Stimulated activated CD8-positive, alpha-beta memory T cell treated with anti-CD3 and anti-CD28 coated beads, Interleukin-12 subunit alpha, Interleukin-12 subunit beta, amount 100 ng/mL, for 4 hours (primary cell): ENCODE measurements around the gene TMED4.

ENCODE experiments used
- DNase-seq: peaks from one replicate; pipeline ENCODE4 v3.0.0-alpha.2; 2020; ENCODE audit warnings: low read depth

Gene TMED4

GRCh38 chr7:44539669-44540506 lies 42.1 kb downstream of the TMED4 start:
- DNase-seq: no peak

GRCh38 chr7:44538798-44539668 lies 43.0 kb downstream of the TMED4 start:
- no peak for DNase-seq

DNA sequence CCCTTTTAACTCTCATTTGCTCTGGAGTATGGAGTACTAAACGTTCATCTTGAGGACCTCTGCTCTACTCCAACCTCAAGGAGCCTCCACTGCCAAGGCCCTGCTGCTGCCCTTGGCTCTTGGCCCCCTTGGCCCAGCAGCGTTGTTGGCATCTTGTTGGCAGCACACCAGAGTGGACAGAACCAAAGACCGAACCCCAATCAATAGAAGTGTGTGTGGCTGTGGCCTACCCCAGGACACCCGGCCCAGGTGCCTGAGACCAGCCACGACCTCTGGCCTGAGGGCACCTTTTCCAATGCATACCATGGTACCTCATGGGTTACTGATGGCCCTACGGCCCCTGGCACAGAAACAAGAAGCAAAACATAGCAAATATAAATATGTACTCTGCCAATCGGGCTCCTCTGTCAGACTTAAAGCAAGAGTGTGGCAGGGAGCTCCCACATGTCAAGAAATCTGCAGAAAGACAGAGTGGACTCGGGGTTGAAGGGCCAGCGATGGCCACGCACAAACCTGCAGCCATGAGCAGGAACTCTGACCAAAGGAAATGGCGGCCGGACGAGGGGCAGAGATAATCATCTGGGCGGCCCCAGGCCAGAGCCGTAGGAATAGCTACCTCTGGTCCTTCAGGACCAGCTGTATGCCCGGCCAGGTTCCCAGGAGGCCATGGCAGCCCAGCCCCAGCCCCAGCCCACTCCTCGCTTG lies 43.8 kb downstream of the TMED4 start:
- DNase-seq: no peak

DNA sequence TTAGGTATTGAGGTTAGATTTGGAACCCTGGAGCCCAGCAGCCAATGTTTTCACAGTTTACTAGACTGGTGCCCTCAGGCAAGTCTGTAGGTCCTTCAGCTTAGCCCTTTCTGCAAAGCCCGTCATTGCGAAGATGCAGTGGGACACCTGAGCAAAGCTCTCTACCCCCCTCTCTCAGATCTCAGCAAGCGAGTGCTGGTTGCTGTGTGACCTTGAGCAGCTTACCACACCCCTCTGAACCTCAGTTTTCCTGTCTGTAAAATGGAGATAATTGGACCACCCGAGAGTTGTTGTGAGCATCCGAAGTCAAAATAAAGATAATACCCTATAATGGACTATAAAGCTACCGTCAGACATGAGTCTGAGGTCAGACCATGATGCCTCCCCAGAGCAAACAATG lies 44.6 kb downstream of the TMED4 start:
- no peak for DNase-seq

DNA sequence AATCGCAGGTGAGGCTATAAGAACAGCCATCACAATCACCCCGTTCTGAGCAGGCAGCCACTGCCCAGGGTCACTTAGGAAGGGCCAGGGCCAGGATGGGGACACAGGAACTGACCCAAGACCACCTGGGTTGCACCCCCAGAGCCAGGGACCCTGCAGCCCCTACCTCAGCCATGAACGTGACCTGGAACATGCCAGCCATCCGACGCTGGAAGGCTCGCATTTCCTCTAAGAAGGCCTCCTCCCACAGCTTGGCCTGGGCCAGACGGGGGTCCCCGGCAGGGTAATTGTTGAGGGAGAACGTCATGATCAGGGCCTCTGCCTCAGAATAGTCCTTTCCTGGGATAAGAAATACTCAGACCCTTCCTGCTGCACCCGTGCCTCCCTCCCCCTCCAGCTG lies 45.9 kb downstream of the TMED4 start:
- no peak for DNase-seq

DNA sequence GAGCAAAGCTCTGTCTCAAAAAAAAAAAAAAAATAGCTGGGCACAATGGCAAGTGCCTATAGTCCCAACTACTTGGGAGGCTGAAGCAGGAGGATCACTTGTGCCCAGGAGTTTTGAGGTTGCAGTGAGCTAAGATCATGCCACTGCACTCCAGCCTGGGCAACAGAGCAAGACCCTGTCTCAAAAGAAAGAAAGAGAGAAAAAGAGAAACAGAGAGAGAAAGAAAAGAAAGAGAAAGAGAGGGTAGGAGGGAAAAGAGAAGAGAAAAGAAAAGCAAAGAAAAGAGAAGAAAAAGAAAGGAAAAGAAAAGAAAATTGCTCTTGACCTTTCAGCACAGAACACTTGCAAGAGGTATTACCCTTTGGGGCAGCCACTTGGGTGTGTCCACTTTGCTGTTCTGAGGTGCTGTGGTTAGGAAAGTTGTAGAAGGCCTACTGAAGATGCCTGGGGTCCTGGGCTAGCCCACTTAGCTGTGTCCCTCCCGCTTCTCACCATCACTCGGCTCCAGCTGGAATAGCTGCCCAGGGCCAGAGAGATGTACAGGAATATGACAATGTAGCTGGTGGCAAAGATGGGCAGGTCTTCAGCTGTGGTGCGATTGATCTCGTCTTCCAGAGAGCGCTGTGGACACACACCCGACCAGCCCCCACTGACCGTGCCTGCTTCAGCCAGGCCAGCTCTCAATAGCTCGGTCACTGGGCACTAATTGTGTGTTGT lies 46.5 kb downstream of the TMED4 start:
- no peak for DNase-seq

- DNase-seq: no peak
Measured at GRCh38 chr7:44534501-44534900, 47.5 kb downstream of the TMED4 start.

- no peak for DNase-seq
Measured at GRCh38 chr7:44534087-44534486, 47.9 kb downstream of the TMED4 start.

DNA sequence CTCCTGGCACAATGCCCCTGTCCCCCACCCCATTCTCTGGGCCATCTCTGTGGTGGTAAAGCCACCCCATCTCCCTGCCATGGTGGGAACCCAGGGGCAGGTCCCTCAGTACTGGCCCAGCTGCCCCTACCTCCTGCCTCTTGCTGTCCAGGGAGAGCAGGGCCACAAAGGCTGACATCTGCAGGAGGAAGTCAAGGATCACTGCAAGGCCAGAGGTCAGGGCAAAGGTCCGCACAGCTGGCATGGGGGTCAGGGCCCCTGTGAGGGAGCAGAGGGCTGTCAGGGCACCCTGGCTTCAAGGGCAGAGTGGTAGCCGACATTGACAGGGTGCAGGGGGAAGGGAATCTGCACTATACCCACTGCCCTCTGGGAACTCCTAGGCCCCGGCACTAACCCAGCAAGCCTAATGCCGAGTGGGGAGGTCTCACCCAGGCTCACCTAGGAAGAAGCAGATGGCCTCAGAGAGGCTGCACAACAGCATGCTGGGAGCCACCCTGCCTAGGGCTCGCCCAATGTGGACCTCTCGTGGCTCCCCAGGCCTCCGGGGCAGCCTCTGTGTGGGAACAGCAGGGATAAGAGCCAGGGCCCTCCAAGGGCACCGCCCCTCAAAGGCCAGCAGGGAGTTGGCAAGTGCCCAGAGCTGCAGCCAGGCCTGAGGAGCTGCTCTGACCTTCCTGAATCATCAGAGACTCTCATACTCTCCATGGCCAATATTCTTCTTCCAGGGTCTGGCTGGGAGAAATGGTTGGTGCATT lies 48.6 kb downstream of the TMED4 start:
- DNase-seq: no peak

GRCh38 chr7:44531421-44532380 lies 50.3 kb downstream of the TMED4 start:
- DNase-seq: no peak

DNA sequence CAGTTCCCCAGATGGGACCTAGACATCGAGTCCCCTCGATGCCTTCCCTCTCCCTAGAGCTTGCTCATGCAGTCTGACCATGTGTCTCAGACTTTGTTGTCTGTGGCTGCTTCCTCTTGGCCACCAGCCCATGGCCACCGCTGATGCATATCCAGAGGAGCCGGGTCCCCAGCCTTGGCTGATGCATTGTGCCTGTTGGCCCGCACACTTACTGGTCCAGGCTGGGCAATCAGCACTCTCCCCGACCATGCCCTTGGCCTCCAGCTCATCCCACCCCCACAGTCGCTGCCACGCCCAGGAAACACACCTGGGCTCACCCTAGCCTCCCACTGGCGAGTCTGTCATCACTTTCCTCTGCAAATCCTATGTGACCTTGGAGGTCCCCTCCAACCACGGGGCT lies 51.0 kb downstream of the TMED4 start:
- DNase-seq: no peak
